HAP-1 (cell line): ENCODE results near the gene KRTAP22-1.

ENCODE experiments used
- DNase-seq, 2 experiments: peaks; one replicate each; pipeline ENCODE4 v3.0.0-alpha.2; 2016 to 2020; ENCODE audit warnings: low spot score in 2 of 2
- H3K27me3 ChIP-seq: fragments of 250-450 bp; sonication (Bioruptor Pico); 2 replicates; pipeline ENCODE4 v1.5.1; 2020; ENCODE audit warnings: low read depth, mild to moderate bottlenecking, moderate library complexity
- H3K36me3 ChIP-seq: fragments of 250-450 bp; sonication (Bioruptor Pico); replicated peaks from 2 replicates; pipeline ENCODE4 v1.5.1; 2020; ENCODE audit warnings: mild to moderate bottlenecking
- H3K4me1 ChIP-seq: fragments of 250-450 bp; sonication (Bioruptor Pico); 2 replicates; pipeline ENCODE4 v1.5.1; 2020; ENCODE audit warnings: mild to moderate bottlenecking
- H3K4me3 ChIP-seq: fragments of 250-450 bp; sonication (Bioruptor Pico); 2 replicates; pipeline ENCODE4 v1.5.1; 2020; ENCODE audit warnings: mild to moderate bottlenecking, moderate library complexity
- H3K9me3 ChIP-seq: fragments of 250-450 bp; sonication (Bioruptor Pico); 2 replicates; pipeline ENCODE4 v1.5.1; 2020; ENCODE audit warnings: mild to moderate bottlenecking, moderate library complexity
- in situ Hi-C: fragments of 300-500 bp; cut with MboI; formaldehyde crosslinking; loops from 3 replicates; pipeline ENCODE4 v1.14.3; 2020; ENCODE audit warnings: low sequenced_read_pairs, inconsistent platforms, mixed read lengths

KRTAP22-1 gene

DNA sequence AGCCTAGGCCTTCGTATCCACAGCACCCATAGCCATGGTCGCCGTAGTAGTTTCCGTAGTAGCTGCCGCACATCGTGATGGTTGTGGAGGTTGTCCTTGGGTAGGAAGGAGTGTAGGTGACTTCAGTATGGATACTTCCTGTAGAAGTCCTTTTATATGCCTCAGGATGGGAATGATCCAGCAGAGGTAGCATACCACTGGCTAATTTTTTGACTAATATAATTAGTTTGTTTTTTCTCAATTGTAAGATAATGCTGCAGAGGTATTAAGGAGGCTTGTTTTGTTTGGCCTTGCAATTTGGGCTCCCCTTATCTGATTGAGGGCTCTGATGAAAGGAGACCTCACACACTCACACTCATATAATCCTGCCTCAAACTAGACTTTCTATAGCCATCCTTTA is 2.1 kb upstream of the KRTAP22-1 start, which contains the start of gene KRTAP6-2:
TSS of gene KRTAP6-2 (minus strand) at position 101 of the 400 bp plus-strand sequence. CDS start at position 73, 28 bp downstream.
- Histone ChIP-seq H3K4me1 (no peaks in the 10 kb centered on the region), H3K27me3 (no peaks in the 10 kb centered on the region)

DNA sequence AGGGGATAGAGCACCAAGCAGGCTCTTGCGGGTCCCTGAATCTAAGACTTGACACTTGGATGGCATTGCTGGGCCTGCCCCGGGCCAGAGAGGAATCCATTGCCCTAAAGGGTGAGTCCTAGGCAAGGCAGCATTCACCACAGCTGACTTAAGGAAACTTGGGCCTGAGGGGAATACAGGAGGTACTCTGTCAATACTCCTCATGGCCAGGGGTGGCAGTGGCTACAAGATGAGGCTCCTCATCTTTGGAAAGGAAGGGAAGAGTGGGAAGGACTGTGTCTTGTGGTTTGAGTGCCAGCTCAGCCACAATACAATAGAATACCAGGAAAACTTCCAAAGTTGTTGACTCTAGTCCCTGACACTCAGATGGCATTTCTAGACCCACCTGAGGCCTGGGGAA is 5.1 kb downstream of the KRTAP22-1 start:
- no peaks in the 10 kb centered on the region for H3K27me3 ChIP-seq
- in situ Hi-C loops, result no loop called here
- no peak for DNase-seq
- H3K9me3 ChIP-seq, result peaks cover 4% of the 10 kb centered on the region; the same call in 1 of the 2 replicates
- H3K4me1 ChIP-seq, result no peaks in the 10 kb centered on the region
- no peak overlapping the region for H3K4me3 ChIP-seq
- no peaks in the 10 kb centered on the region for H3K36me3 ChIP-seq

More for the DNA sequence above, 2.1 kb upstream of the KRTAP22-1 start, which contains the start of gene KRTAP6-2:
- no peak for DNase-seq
- H3K36me3 ChIP-seq, result no peaks in the 10 kb centered on the region
- in situ Hi-C loops, result no loop called here
- no peak within 1 kb of the TSS for H3K4me3 ChIP-seq
- peaks cover 4% of the 10 kb centered on the region; the same call in 1 of the 2 replicates for H3K9me3 ChIP-seq

DNA sequence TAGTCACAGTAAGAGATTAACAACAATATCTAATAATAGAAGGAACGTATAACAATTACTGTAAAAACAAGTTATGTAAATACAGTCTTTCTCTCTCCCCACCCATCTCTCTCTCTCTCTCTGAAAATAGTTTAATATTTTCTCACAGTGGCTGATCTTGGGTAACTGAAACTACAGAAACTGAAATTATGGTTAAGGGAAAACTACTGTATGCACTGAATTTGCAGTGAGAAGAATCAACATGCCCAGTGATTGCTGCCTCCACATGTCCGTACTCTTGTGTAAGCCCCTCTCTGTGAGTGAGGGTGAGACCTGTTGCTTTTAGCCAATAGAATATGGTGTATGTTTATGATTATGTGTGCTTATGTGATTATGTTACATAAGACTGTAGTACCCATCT is 11.2 kb downstream of the KRTAP22-1 start:
- Histone ChIP-seq H3K4me3 (no peak overlapping the region), H3K9me3 (no peaks in the 10 kb centered on the region), H3K36me3 (no peaks in the 10 kb centered on the region), H3K4me1 (no peaks in the 10 kb centered on the region), H3K27me3 (no peaks in the 10 kb centered on the region)
- in situ Hi-C loops, result no loop called here
- no peak for DNase-seq

DNA sequence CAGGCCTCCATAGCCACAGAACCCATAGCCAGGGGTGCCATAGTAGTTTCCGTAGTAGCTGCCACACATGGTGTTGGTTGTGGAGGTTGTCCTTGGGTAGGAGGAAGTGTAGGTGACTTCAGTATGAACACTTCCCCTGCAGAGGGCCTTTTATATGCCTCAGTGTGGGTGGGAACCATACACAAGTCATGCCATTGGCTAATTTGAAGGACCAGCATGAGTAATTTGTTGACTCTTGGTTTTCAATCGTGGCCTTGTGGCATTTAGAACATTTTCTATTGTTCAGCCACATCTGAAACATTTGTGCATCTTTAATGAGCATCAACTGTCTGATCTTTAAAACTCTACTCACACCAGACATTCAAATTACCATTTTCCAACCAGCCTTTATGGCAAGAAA is 12.9 kb downstream of the KRTAP22-1 start, which contains the start of gene KRTAP6-1:
TSS of gene KRTAP6-1 (minus strand) at position 95 of the 400 bp plus-strand sequence. CDS start at position 69, 26 bp downstream.
- Histone ChIP-seq H3K9me3 (no peaks in the 10 kb centered on the region), H3K27me3 (no peaks in the 10 kb centered on the region), H3K4me3 (no peak within 1 kb of the TSS), H3K4me1 (no peaks in the 10 kb centered on the region), H3K36me3 (no peaks in the 10 kb centered on the region)
- in situ Hi-C loops, result no loop called here
- no peak for DNase-seq

DNA sequence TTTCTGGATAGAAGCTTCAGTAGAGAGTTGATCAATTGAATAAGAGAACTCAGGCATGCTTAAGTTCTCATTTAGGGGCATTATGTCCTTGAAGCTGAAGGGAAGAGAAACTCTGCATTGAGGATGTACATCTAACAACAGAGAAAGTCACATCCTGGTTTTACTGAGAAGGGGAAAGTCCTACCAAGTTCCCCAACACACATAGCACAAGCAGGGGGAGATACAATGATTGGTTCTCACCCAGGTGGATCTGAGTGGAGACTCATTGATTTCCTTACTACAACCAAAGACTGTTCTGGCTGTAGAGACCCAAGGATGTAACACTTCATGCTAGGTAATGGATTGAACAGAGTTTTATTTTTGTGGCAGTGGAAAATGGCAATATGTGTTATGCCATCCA is 14.3 kb downstream of the KRTAP22-1 start:
- H3K4me3 ChIP-seq, result no peak overlapping the region
- H3K27me3 ChIP-seq, result no peaks in the 10 kb centered on the region
- H3K36me3 ChIP-seq, result no peaks in the 10 kb centered on the region
- H3K4me1 ChIP-seq, result no peaks in the 10 kb centered on the region
- no peaks in the 10 kb centered on the region for H3K9me3 ChIP-seq
- no peak for DNase-seq
- in situ Hi-C loops, result no loop called here

DNA sequence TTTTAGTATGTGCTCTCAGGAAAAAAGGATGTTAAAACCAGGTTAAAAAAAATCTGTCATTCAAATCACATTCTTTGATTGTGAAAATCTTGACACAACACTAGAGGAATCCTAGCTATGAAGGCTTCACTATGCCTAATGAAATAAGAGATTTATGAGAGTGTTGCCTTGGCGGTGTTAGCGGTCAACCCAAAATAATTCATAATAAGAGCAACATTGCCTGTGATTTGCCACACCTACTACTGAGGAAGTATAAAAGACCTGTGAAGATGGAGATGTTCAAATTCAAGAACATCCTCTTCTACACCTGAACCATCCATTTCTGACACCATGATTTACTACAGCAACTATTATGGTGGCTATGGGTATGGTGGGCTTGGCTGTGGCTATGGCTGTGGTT is 15.2 kb downstream of the KRTAP22-1 start, which contains the start of gene KRTAP20-1:
TSS of gene KRTAP20-1 (plus strand) at position 301 of the 400 bp plus-strand sequence. CDS start at position 331, 30 bp downstream.
- Histone ChIP-seq H3K36me3 (no peaks in the 10 kb centered on the region), H3K9me3 (no peaks in the 10 kb centered on the region), H3K27me3 (no peaks in the 10 kb centered on the region), H3K4me3 (no peak within 1 kb of the TSS), H3K4me1 (no peaks in the 10 kb centered on the region)
- DNase-seq, result no peak
- in situ Hi-C loops, result no loop called here

DNA sequence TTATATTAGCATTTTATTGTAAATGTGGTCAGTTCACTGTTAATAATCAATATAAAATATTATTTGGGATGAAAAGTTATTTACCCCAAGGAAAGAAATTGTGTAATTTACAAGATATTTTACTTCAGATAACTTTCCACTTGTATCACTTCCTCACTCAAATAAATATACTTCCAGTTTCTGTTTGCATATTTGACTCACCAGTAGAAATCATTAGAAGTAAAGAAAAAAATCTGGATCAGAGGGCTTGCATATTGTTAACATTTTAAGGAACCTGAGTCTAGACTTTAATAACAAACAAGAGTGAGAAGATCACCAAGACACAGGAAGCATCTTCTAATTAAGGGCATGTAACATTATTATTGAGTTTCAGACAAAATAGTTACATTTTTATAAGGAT is 19.2 kb downstream of the KRTAP22-1 start:
- H3K27me3 ChIP-seq, result no peaks in the 10 kb centered on the region
- H3K4me1 ChIP-seq, result no peaks in the 10 kb centered on the region
- H3K9me3 ChIP-seq, result no peaks in the 10 kb centered on the region; the same call in 1 of the 2 replicates
- no peaks in the 10 kb centered on the region for H3K36me3 ChIP-seq
- DNase-seq, result no peak
- no peak overlapping the region for H3K4me3 ChIP-seq
- in situ Hi-C loops, result no loop called here

DNA sequence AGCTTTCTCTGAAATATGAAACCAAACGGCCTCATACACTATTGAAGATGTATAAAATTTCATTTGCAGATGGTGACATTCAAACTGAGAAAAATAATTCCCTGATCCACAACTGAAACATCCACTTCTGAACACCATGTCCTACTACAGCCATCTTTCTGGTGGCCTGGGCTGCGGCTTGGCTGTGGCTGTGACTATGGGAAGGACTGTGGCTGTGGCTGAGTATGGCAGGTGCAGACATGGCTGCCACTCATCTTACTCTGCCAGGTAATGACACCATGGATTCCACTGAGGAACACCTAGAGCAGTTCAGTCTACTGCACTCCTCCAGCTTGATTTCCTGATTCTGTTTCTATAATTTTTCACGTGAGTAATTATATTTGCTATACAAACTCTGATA is 19.6 kb downstream of the KRTAP22-1 start, which contains the start of gene KRTAP20-4:
TSS of gene KRTAP20-4 (plus strand) at position 106 of the 400 bp plus-strand sequence.
- no peak for DNase-seq

DNA sequence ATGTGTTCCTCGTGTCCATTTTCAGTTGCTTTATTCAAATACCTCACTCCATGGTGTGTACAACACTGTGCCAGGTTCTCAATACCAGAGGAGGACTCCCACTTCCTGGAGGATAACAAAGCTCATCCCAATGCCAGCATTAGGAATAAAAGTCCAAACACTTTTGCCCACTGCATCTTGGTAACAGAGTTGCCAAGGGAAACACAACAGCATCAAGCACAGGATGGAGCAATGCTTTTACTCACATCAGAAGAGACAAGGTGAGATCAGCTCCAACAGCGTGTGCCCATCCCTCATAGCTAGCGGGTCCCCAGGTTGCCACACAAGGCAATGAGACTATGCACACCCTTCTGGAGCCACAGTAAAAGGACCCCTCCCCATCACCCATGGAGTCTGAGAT is 22.5 kb downstream of the KRTAP22-1 start:
- Histone ChIP-seq H3K4me1 (no peaks in the 10 kb centered on the region), H3K4me3 (no peak overlapping the region), H3K9me3 (no peaks in the 10 kb centered on the region; the same call in 1 of the 2 replicates), H3K27me3 (no peaks in the 10 kb centered on the region), H3K36me3 (no peaks in the 10 kb centered on the region)
- no peak for DNase-seq
- in situ Hi-C loops, result no loop called here

More for the DNA sequence above, 19.6 kb downstream of the KRTAP22-1 start, which contains the start of gene KRTAP20-4:
- H3K9me3 ChIP-seq, result no peaks in the 10 kb centered on the region; the same call in 1 of the 2 replicates
- H3K27me3 ChIP-seq, result no peaks in the 10 kb centered on the region
- no peaks in the 10 kb centered on the region for H3K4me1 ChIP-seq
- no peaks in the 10 kb centered on the region for H3K36me3 ChIP-seq
- H3K4me3 ChIP-seq, result no peak within 1 kb of the TSS
- in situ Hi-C loops, result no loop called here

DNA sequence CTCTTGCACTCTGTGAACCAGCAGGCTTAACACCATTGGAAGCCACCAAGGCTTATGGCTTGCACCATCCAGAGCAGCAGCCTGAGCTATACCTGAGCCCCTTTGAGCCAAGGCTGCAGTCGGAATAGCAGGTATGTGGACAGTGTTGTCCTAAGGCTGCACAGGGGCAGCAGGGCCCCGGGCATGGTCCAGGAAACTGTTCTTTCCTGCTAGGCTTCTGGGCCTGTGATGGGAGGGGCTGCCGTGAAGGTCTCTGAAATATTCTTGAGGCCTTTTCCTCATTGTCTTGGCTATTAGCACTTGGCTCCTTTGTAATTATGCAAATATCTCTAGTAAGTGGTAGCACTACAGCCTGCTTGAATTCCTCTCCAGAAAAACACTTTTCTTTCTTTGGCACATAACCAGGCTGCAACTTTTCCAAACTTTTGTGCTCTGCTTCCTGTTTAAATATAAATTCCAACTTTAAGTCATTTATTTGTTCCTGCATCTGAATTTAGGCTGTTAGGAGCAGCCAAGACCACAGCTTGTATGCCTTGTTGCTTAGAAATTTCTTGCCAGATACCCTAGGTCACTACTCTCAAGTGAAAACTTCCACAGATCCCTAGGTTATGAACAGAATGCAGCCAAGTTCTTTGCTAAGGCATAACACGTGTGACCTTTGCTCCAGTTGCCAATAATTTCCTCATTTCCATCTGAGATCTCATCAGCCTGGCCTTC is 24.7 kb downstream of the KRTAP22-1 start:
- in situ Hi-C loops, result no loop called here

DNA sequence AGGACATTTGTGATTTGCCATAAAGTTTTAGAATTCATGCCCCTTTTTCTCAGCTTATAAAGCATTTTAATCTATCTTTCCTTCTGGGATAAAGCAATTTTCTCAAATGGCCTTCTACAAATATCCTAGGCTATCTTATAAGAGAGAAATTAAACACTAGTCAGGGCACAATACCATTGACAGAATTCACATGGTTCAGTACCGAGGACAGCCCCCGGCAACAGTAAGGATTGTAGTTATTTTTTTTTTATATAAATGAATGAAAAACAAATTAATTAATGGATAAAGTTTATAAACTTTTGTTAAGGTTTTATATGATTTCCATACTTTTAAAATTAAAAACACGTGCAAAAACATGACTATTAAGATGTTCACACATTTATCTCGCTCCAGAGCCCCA is 27.2 kb downstream of the KRTAP22-1 start:
- in situ Hi-C loops, result no loop called here
- Histone ChIP-seq H3K36me3 (no peaks in the 10 kb centered on the region), H3K4me1 (no peaks in the 10 kb centered on the region), H3K4me3 (no peak overlapping the region), H3K9me3 (no peaks in the 10 kb centered on the region; the same call in 1 of the 2 replicates), H3K27me3 (no peaks in the 10 kb centered on the region)
- no peak for DNase-seq

More for the DNA sequence above, 24.7 kb downstream of the KRTAP22-1 start:
- Histone ChIP-seq H3K9me3 (no peaks in the 10 kb centered on the region; the same call in 1 of the 2 replicates), H3K27me3 (no peaks in the 10 kb centered on the region), H3K4me1 (no peaks in the 10 kb centered on the region), H3K36me3 (no peaks in the 10 kb centered on the region), H3K4me3 (no peak overlapping the region)
- no peak for DNase-seq

DNA sequence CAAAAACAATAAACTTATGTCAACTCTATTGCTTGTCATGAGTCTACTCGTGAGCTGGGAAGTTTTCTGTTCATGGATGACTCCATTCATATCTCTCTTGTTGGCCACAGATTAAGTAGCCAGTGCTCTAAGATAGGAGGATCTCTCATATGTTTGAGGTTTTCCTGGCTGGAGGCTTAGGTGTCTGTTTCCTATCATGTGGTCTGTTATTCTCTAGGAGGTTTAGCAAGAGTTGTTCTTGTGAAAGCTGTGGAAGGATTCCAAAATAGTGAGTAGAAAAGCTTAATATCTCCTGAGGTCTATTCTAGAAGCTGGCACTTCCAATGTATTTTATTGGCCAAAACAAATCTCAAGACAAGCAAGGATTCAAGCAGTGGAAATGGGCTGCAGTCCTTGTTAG is 28.3 kb downstream of the KRTAP22-1 start:
- H3K9me3 ChIP-seq, result no peaks in the 10 kb centered on the region; the same call in 1 of the 2 replicates
- in situ Hi-C loops, result no loop called here
- H3K27me3 ChIP-seq, result no peaks in the 10 kb centered on the region
- no peak overlapping the region for H3K4me3 ChIP-seq
- no peaks in the 10 kb centered on the region for H3K4me1 ChIP-seq
- no peaks in the 10 kb centered on the region for H3K36me3 ChIP-seq
- DNase-seq, result no peak

DNA sequence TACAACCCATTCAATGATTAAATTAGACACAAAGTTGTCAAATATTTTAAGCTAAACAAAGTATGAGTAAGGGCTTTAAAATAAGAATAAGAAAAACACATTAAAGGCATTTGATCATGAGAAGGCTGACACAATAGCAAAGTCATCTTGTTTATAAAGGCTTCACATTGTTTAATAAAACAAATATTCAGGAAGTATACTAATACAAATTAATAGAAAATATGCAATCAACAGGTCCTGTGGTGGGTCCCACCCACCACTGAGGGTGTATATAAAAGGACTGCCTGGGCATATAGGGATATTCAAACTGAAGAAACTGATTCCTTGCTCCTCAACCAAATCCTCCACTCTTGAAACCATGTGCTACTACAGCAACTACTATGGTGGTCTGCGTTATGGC is 34.0 kb downstream of the KRTAP22-1 start, which contains the start of gene KRTAP20-2:
TSS of gene KRTAP20-2 (plus strand) at position 301 of the 400 bp plus-strand sequence. CDS start at position 359, 58 bp downstream.
- no peaks in the 10 kb centered on the region for H3K27me3 ChIP-seq
- no peaks in the 10 kb centered on the region for H3K4me1 ChIP-seq
- H3K4me3 ChIP-seq, result no peak within 1 kb of the TSS
- no peak for DNase-seq
- in situ Hi-C loops, result no loop called here
- no peaks in the 10 kb centered on the region for H3K9me3 ChIP-seq
- H3K36me3 ChIP-seq, result no peaks in the 10 kb centered on the region

DNA sequence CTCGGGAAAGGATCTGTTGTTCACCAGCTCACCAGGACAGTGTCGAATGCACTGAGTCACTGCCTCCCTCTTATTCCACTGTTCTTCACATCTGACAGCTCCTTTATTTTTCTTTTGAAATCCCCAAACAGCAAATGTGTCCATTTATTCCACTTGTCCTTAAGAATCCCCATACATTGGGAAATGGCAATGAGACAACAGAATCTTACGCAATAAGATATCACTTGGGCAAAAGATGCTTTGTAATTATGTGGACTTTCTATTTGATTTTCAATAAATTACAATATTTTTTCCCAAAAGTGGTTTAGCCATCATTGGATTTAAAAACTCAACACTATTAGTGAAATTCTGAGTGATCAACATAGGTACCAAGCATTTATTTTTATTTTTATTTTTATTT is 37.8 kb downstream of the KRTAP22-1 start:
- DNase-seq, result no peak
- H3K4me1 ChIP-seq, result no peaks in the 10 kb centered on the region
- in situ Hi-C loops, result no loop called here
- no peak overlapping the region for H3K4me3 ChIP-seq
- H3K36me3 ChIP-seq, result no peaks in the 10 kb centered on the region
- H3K27me3 ChIP-seq, result no peaks in the 10 kb centered on the region
- H3K9me3 ChIP-seq, result 0 out of 2 replicates have a peak, but pooled peaks cover 6% of the 10 kb centered on the region
